Mesenchymal stem cell (in vitro differentiated cells and primary cell): ENCODE measurements around the gene SLCO3A1.

ENCODE experiments used
- DNase-seq: peaks from one replicate; pipeline ENCODE4 v3.0.0-alpha.2; 2013
- H2AFZ ChIP-seq: one replicate; pipeline ENCODE4 v1.6.1; 2013; ENCODE audit warnings: low read depth, mild to moderate bottlenecking, control low read depth, inconsistent platforms, low read length, moderate library complexity
- H2AK5ac ChIP-seq: 2 replicates; pipeline ENCODE4 v1.6.1; 2013; ENCODE audit warnings: low read length, moderate library complexity, mild to moderate bottlenecking, inconsistent platforms; ENCODE audit not compliant: severe bottlenecking
- H2BK120ac ChIP-seq: one replicate; pipeline ENCODE4 v1.6.1; 2013; ENCODE audit warnings: low read depth, mild to moderate bottlenecking, inconsistent platforms, low read length, moderate library complexity
- H2BK12ac ChIP-seq, 2 experiments: one replicate each; pipeline ENCODE4 v1.6.1; 2013; ENCODE audit warnings: inconsistent platforms in 2 of 2, low read length in 2 of 2, mild to moderate bottlenecking in 2 of 2, moderate library complexity in 2 of 2, control low read depth in 1 of 2
- H2BK15ac ChIP-seq: one replicate; pipeline ENCODE4 v1.6.1; 2013; ENCODE audit warnings: mild to moderate bottlenecking, low read depth, inconsistent platforms; ENCODE audit not compliant: poor library complexity, severe bottlenecking
- H2BK5ac ChIP-seq: 2 replicates; pipeline ENCODE4 v1.6.1; 2013; ENCODE audit warnings: low read depth, mild to moderate bottlenecking, low read length, control low read depth, inconsistent platforms; ENCODE audit not compliant: poor library complexity, severe bottlenecking
- H3K14ac ChIP-seq, 2 experiments: one replicate each; pipeline ENCODE4 v1.6.1; 2013; ENCODE audit warnings: inconsistent platforms in 2 of 2, low read length in 2 of 2, control low read depth in 1 of 2, mild to moderate bottlenecking in 1 of 2, moderate library complexity in 1 of 2
- H3K18ac ChIP-seq, 2 experiments: one replicate each; pipeline ENCODE4 v1.6.1; 2013; ENCODE audit warnings: inconsistent platforms in 2 of 2, low read length in 2 of 2, control low read depth in 1 of 2, low read depth in 1 of 2, mild to moderate bottlenecking in 1 of 2
- H3K23ac ChIP-seq, 2 experiments: one replicate each; pipeline ENCODE4 v1.6.1; 2013; ENCODE audit warnings: inconsistent platforms in 2 of 2, low read length in 2 of 2, mild to moderate bottlenecking in 2 of 2, moderate library complexity in 2 of 2, control low read depth in 1 of 2
- H3K27ac ChIP-seq: 2 replicates; pipeline ENCODE4 v1.5.1; 2013; ENCODE audit warnings: mild to moderate bottlenecking, moderate library complexity, low read length, control low read depth, inconsistent platforms; ENCODE audit not compliant: poor library complexity, severe bottlenecking
- H3K27me3 ChIP-seq, 2 experiments: 2 replicates each; pipeline versions ENCODE4 v1.6.1 to v1.7.0; 2013; ENCODE audit warnings: low read length in 2 of 2, mild to moderate bottlenecking in 2 of 2, moderate library complexity in 2 of 2, control low read depth in 1 of 2, inconsistent platforms in 1 of 2; ENCODE audit not compliant: control insufficient read depth in 1 of 2, insufficient read depth in 1 of 2
- H3K36me3 ChIP-seq, 2 experiments: 2 replicates each; pipeline versions ENCODE4 v1.6.1 to v1.7.0; 2013; ENCODE audit warnings: low read length in 2 of 2, control low read depth in 1 of 2, inconsistent platforms in 1 of 2, low read depth in 1 of 2, mild to moderate bottlenecking in 1 of 2; ENCODE audit not compliant: insufficient read depth in 2 of 2, control insufficient read depth in 1 of 2
- H3K4ac ChIP-seq, 2 experiments: one replicate each; pipeline ENCODE4 v1.6.1; 2013; ENCODE audit warnings: inconsistent platforms in 2 of 2, low read length in 2 of 2, mild to moderate bottlenecking in 2 of 2, moderate library complexity in 2 of 2, control low read depth in 1 of 2, low read depth in 1 of 2
- H3K4me1 ChIP-seq: 2 replicates; pipeline ENCODE4 v1.6.1; 2013; ENCODE audit warnings: low read depth, low read length, control low read depth; ENCODE audit not compliant: control insufficient read depth, insufficient read depth
- H3K4me2 ChIP-seq: 2 replicates; pipeline ENCODE4 v1.6.1; 2013; ENCODE audit warnings: low read length, mild to moderate bottlenecking, inconsistent platforms; ENCODE audit not compliant: poor library complexity, severe bottlenecking
- H3K4me3 ChIP-seq, 2 experiments: 2 replicates each; pipeline versions ENCODE4 v1.5.1 to v1.7.0; 2013; ENCODE audit warnings: low read length in 2 of 2, mild to moderate bottlenecking in 2 of 2, control low read depth in 1 of 2, low read depth in 1 of 2; ENCODE audit not compliant: insufficient read depth in 1 of 2
- H3K79me1 ChIP-seq: replicated peaks from 2 replicates; pipeline ENCODE4 v1.6.1; 2013; ENCODE audit warnings: mild to moderate bottlenecking, control low read depth, low read length, inconsistent platforms; ENCODE audit not compliant: poor library complexity, severe bottlenecking
- H3K9ac ChIP-seq: 2 replicates; pipeline ENCODE4 v1.7.0; 2013; ENCODE audit warnings: mild to moderate bottlenecking, low read length, moderate library complexity
- H3K9me3 ChIP-seq: 2 replicates; pipeline ENCODE4 v1.7.0; 2013; ENCODE audit warnings: mild to moderate bottlenecking, low read length; ENCODE audit not compliant: control insufficient read depth
- H4K8ac ChIP-seq: one replicate; pipeline ENCODE4 v1.6.1; 2013; ENCODE audit warnings: inconsistent platforms, mild to moderate bottlenecking, low read length, moderate library complexity
- H4K91ac ChIP-seq: one replicate; pipeline ENCODE4 v1.6.1; 2013; ENCODE audit warnings: mild to moderate bottlenecking, low read length, inconsistent platforms
- WGBS: methylation state at CpG from one replicate; pipeline ENCODE4 v1.1.7; 2013; ENCODE audit warnings: mixed read lengths; 5-methylcytosine and 5-hydroxymethylcytosine counted together

SLCO3A1 gene

DNA sequence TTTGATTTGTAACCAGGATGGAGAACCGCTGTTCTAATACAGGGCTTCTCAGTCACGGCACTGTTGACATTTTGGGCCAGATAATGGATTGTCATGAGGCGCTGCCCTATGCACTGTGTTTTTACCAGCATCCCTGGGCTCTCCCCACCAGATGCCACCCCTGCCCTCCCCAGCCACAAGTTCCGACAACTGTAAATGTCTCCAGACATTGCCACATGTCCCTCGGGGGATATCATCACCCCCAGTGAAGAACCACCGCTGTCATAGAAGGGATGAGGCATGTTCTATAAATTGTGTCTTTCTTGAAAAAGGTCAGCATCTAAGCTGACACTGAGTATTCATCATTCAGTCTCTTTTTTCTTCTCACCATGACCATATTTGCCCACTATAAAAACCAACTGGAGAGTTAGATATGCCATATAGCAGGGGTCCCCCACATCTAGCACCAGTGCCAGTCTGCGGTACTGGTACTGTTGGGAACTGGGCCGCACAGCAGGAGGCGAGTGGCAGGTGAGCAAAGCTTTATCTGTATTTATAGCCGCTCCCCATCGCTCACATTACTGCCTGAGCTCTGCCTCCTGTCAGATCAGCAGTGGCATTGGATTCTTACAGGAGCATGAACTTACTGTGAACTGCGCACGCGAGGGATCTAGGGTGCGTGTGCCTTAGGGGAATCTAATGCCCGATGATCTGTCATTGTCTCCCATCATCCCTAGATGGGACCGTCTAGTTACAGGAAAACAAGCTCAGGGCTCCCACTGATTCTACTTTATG, 279.7 kb downstream of the SLCO3A1 start:
- H2BK12ac ChIP-seq, result no peak overlapping the region
- H3K9ac ChIP-seq, result no peak overlapping the region
- no peak overlapping the region for H2BK120ac ChIP-seq
- no peak overlapping the region for H3K4me2 ChIP-seq
- 92% methylated on average over 11 of the region's 17 CpGs for WGBS
- DNase-seq, result no peak
- H3K36me3 ChIP-seq, result peaks cover 0 to 26% of the 10 kb centered on the region in 2 experiments
- no peak overlapping the region for H3K4ac ChIP-seq
- H3K4me1 ChIP-seq, result no peaks in the 10 kb centered on the region
- no peak overlapping the region for H3K4me3 ChIP-seq
- no peak overlapping the region for H3K27ac ChIP-seq
- H2AFZ ChIP-seq, result no peak overlapping the region
- H2AK5ac ChIP-seq, result no peak overlapping the region
- no peak overlapping the region for H2BK15ac ChIP-seq
- H3K14ac ChIP-seq, result no peak overlapping the region
- no peaks in the 10 kb centered on the region for H3K79me1 ChIP-seq
- H3K27me3 ChIP-seq, result no peaks in the 10 kb centered on the region
- no peak overlapping the region for H4K8ac ChIP-seq
- H3K23ac ChIP-seq, result no peak overlapping the region
- H3K18ac ChIP-seq, result no peak overlapping the region
- no peak overlapping the region for H4K91ac ChIP-seq
- H3K9me3 ChIP-seq, result no peaks in the 10 kb centered on the region
- no peak overlapping the region for H2BK5ac ChIP-seq

DNA sequence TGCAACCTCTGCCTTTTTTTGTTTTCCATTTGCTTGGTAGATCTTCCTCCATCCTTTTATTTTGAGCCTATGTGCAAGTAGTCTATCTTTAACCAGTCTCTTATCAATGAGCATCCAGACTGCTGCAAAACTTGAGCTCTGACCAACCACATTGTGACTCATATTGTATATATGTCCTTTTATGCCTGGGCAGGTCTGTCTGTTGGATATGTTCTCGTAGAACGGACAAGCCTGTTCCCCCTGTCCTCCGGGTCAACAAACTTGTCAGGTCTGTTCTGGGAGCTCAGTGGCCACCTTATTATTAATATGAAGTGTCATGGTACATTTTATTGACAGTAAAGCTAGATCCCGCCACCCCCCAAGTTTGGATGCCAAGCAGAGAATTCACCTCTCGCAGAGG, 287.3 kb downstream of the SLCO3A1 start:
- no peak overlapping the region for H3K23ac ChIP-seq
- H3K4ac ChIP-seq, result no peak overlapping the region
- no peak overlapping the region for H2BK120ac ChIP-seq
- H3K36me3 ChIP-seq, result peaks cover 0 to 1% of the 10 kb centered on the region in 2 experiments
- H3K27ac ChIP-seq, result no peak overlapping the region
- no peaks in the 10 kb centered on the region for H3K79me1 ChIP-seq
- no peak for DNase-seq
- H4K8ac ChIP-seq, result no peak overlapping the region
- no peak overlapping the region for H2BK15ac ChIP-seq
- no peak overlapping the region for H3K4me3 ChIP-seq
- no peak overlapping the region for H2AFZ ChIP-seq
- no peaks in the 10 kb centered on the region for H3K4me1 ChIP-seq
- H3K18ac ChIP-seq, result no peak overlapping the region
- no peak overlapping the region for H3K4me2 ChIP-seq
- H3K9ac ChIP-seq, result no peak overlapping the region
- H2BK12ac ChIP-seq, result no peak overlapping the region
- WGBS, result 89% methylated on average over 5 of the region's 5 CpGs
- no peak overlapping the region for H2AK5ac ChIP-seq
- H3K14ac ChIP-seq, result no peak overlapping the region
- H4K91ac ChIP-seq, result no peak overlapping the region
- no peaks in the 10 kb centered on the region for H3K27me3 ChIP-seq
- no peak overlapping the region for H2BK5ac ChIP-seq
- H3K9me3 ChIP-seq, result no peaks in the 10 kb centered on the region

DNA sequence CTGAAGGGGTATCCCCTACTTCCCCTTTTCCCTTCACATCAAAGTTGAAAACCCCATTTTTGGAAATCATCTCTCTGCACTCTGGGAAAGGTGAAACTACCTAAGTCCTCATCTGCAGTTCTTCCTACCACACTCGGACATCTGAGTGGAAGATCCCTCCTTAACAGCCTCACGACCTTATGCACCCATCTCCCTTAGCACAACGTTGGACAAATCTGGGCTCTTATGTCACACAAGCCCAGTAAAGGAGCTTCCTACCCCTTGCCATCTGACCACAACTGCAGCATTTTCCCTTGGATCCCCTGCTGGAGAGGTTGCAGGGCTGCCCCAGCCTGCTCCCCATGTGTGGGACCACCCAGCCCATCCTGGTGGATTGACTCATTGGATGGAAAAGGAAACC, 288.1 kb downstream of the SLCO3A1 start:
- H3K14ac ChIP-seq, result no peak overlapping the region
- H3K9ac ChIP-seq, result no peak overlapping the region
- 68% methylated on average over 3 of the region's 3 CpGs for WGBS
- no peak overlapping the region for H3K27ac ChIP-seq
- no peak overlapping the region for H3K18ac ChIP-seq
- no peaks in the 10 kb centered on the region for H3K27me3 ChIP-seq
- H3K23ac ChIP-seq, result no peak overlapping the region
- H2BK5ac ChIP-seq, result no peak overlapping the region
- no peak for DNase-seq
- no peak overlapping the region for H2AK5ac ChIP-seq
- H3K79me1 ChIP-seq, result no peaks in the 10 kb centered on the region
- no peak overlapping the region for H3K4me3 ChIP-seq
- H3K4me1 ChIP-seq, result no peaks in the 10 kb centered on the region
- H3K4ac ChIP-seq, result no peak overlapping the region
- no peak overlapping the region for H2AFZ ChIP-seq
- no peaks in the 10 kb centered on the region for H3K9me3 ChIP-seq
- no peak overlapping the region for H4K8ac ChIP-seq
- H2BK12ac ChIP-seq, result no peak overlapping the region
- H3K36me3 ChIP-seq, result no peaks in the 10 kb centered on the region
- H3K4me2 ChIP-seq, result no peak overlapping the region
- H2BK120ac ChIP-seq, result no peak overlapping the region
- H2BK15ac ChIP-seq, result no peak overlapping the region
- no peak overlapping the region for H4K91ac ChIP-seq

DNA sequence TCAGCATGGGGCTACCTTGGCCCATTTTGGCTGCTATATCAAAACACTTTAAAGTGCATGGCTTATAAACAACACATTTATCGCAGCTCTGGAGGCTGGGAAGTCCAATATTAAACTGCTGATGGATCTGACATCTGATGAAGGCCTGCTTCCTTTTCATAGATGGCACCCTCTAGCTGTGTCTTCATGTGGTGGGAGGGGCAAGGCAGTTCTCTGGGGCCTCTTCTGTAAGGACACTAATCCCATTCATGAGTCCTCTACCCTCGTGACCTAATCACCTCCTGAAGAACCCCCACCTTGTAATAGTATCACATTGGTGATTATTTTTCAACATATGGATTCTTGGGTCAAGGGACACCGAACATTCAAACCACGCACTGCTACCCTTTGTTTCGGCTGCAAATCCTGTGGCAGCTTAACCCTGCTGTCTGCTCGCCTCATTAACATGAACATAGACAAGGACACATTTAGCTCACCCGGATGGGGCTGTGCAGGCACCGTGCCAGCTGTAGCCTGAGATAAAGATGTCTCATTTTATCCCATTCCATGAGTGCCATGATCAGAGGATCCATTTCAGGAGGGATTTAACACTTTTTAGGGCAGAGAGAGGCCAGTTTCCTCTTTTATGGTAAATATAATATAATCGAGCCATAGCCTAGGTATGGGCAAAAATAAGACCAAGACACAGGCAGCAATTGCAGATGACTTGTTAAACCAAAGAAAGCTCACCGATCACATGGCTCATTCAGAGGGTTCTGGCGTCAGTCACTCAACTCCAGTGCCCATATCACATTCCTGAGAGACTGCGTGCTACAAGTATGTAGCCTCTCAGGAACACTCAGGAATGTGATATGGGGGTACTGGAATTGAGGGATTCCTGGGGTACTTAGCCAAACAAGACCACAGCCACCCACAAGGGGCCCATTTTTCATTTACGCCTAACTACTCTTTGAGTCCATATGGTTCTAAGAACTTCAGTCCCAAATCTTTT, 289.0 kb downstream of the SLCO3A1 start:
- no peak overlapping the region for H2BK12ac ChIP-seq
- H2BK5ac ChIP-seq, result no peak overlapping the region
- H3K4ac ChIP-seq, result no peak overlapping the region
- no peak overlapping the region for H3K9ac ChIP-seq
- H3K4me3 ChIP-seq, result no peak overlapping the region
- H3K14ac ChIP-seq, result no peak overlapping the region
- DNase-seq, result no peak
- H2AK5ac ChIP-seq, result no peak overlapping the region
- no peak overlapping the region for H3K18ac ChIP-seq
- H3K4me1 ChIP-seq, result no peaks in the 10 kb centered on the region
- no peak overlapping the region for H2BK120ac ChIP-seq
- no peak overlapping the region for H3K27ac ChIP-seq
- no peaks in the 10 kb centered on the region for H3K79me1 ChIP-seq
- no peak overlapping the region for H4K91ac ChIP-seq
- peaks cover 0 to 7% of the 10 kb centered on the region in 2 experiments for H3K36me3 ChIP-seq
- H3K4me2 ChIP-seq, result no peak overlapping the region
- H3K27me3 ChIP-seq, result no peaks in the 10 kb centered on the region
- no peak overlapping the region for H2BK15ac ChIP-seq
- no peak overlapping the region for H2AFZ ChIP-seq
- H3K9me3 ChIP-seq, result no peaks in the 10 kb centered on the region
- no peak overlapping the region for H3K23ac ChIP-seq
- H4K8ac ChIP-seq, result no peak overlapping the region
- WGBS, result 81% methylated on average over 11 of the region's 13 CpGs
